COLO829 (cell line): ENCODE data around the gene PSMA2.
"Not testable (repeated sequence)": the region's sequence is repeated elsewhere in the genome, so short reads cannot be mapped to it uniquely, and the experiment has no call there.

Source experiments
- DNase-seq: peaks from one replicate; pipeline ENCODE4 v3.0.0; 2012; ENCODE audit warnings: low spot score

PSMA2 gene

DNA sequence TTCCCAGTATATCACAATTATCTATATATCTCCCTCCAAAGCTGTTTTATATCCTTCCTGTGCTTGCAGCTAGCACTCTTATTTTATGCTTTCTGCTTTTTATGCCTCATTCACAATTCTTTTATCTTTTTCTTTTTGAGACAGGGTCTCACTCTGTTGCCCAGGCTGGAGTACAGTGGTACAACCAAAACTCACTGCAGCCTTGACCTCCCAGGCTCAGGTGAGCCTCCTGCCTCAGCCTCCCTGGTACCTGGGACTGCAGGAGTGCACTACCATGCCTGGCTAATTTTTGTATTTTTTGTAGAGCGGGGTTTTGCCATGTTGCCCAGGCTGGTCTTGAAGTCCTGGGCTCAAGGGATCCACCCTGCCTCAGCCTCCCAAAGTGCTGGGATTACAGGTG is 25.8 kb downstream of the PSMA2 start:
- DNase-seq = no peak

DNA sequence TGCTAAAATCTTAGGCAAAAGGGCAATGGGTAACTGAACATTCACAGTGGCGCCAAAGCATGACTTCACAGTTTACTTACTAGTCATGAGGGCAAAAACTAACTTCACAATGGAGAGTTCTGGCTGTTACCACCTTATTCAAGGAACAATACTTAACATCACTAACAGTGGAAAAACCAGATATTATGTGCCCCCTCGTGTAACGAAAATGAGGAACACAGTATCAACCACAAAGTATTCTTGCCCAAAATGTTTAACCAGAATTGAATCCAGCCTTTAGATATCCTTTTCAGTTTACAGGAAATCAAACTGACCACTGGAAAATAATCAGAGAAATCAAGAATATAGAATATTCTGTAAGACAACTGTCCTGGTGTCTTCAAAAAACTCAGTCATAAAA is 29.6 kb downstream of the PSMA2 start:
- no peak for DNase-seq

DNA sequence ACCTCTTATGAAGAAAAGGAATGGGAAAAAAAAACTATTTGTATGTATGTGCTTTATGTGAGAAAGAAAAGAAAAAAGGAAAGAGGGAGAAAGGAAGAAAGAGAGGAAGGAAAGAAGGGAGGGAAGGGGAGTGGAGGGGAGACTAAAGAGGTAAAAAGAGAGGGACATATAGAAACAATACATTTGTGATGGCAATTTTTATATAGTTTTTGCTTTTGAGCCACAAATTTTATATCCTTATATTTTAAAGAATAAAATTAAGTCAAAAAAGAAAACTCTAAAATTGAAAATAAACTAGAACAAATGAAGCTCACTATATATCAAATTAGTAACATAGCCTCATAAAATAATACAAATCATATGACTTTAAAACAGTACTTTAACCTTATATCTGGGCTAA is 31.1 kb downstream of the PSMA2 start:
- no peak for DNase-seq

DNA sequence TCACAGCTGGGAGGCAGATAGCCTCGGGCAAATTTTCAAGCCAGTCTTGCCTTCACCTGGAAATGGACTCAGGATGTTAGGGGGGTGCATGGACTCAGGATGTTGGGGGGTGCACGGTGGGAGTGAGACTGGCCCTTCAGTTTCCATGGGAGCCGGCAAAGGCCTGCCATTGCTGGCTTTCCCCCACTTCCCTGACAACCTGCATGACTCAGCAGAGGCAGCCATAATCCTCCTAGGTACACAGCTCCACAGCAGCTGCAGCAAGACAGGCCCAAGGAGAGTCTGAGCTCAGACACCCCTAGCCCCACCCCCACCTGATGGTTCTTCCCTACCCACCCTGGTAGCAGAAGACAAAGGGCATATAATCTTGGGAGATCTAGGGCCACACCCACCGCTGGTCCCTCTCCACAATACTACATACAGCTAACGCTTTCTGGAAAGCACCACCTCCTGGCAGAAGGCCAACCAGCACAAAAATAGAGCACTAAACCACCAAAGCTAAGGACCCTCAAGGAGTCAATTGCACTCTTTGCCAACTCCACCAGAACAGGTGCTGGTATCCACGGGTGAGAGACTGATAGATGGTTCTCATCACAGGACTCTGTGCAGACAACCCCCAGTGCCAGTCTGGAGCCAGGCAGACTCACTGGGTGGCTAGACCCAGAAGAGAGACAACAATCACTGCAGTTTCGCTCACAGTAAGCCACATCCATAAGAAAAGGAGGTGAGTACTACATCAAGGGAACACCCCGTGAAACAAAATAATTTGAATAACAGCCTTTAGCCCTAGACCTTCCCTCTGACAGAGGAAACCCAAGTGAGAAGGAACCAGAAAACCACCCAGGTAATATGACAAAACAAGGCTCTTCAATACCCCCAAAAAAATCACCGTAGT is 38.4 kb downstream of the PSMA2 start:
- no peak for DNase-seq

DNA sequence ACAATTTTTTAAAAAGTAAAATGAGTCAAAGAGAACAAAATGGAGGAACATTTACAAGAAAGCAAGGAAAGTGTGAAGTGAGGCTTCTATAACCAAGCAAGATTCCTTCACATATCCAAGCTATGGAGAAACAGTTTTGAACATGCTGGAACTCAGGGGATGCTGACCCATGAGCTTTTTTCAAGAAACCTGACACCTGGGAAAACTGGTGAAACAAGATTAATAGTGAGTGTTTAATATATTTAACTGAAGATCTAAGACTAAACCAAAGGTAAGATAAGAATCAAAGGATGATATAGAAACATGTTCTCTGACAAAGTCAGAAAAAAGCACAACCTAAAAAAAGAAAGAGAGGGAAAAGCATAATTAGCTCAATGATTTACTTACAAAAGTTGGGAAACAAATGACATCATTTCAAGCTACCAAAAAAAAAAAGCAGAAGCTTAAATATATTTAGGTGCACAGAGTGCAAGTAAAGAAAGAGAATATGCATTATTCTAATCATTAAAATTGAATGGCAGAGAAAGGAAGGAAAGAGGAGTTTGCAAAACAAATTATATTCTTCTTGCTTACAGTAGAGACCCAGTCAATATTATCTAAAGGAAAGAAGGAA is 45.0 kb downstream of the PSMA2 start:
- DNase-seq = no peak

DNA sequence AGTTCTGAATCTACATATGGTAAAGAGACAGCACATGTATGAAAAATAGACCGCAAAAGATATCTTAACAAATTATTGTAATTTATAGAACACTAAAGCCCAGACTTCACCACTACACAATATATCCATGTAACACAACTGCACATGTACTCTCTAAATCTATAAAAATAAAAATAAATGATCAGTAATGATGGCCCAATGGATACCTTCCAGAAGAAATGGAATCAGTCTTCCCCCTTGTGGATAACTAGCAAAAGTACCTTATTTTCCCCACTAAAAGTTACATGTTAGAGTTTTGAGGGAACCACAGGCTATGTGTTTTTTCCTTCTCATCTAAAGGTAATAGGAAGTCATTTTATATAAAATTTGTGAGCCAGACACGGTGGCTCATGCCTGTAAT is 45.8 kb downstream of the PSMA2 start:
- no peak for DNase-seq

DNA sequence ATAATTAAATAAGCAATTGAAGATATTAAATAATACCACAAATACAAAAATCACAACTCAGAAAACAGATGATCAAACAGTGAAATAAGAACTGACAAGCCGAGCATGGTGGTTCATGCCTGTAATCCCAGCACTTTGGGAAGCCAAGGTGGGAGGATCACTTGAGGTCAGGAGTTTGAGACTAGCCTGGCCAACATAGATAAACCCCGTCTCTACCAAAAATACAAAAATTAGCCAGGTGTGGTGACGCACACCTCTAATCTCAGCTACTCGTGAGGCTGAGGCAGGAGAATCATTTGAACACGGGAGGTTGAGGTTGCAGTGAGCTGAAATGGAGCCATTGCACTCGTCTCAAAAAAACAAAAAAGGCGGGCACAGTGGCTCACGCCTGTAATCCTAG is 46.8 kb downstream of the PSMA2 start:
- not testable (repeated sequence) for DNase-seq

DNA sequence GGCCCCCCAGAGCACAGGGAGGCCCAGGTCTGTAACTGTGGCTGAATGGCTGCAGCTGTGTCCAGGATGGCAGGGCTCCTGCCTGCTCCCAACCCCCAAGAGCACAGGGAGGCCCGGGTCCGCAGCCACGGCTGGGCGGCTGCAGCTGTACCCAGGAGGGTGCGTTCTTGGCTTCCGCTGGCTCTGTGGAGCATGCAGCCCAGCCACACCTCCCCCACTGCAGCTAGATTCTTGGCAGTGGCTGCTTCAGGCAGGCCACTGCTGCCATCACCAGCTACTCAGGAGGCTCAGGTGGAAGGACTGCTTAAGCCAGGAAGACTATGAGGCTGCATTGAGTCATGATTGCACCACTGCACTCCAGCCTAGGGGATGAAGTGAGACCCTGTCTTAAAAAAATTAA is 48.0 kb downstream of the PSMA2 start:
- DNase-seq = no peak

DNA sequence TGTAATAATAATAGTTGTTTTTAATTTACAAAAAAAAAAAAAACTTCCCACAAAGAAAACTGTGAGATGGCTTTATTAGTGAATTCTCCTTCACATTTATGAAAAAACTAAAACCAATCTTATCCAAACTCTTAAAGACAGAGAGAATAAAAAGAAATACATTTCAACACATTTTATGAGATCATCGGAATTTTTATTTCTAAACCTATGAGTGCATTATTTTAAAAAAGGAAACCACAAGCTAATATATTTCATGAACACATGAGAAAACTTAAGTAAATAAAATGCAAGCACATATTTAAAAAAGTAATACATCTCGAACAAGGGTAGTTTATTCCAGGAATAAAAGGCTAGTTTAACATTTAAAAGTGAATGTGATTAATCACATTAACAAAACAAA is 51.6 kb downstream of the PSMA2 start:
- no peak for DNase-seq

DNA sequence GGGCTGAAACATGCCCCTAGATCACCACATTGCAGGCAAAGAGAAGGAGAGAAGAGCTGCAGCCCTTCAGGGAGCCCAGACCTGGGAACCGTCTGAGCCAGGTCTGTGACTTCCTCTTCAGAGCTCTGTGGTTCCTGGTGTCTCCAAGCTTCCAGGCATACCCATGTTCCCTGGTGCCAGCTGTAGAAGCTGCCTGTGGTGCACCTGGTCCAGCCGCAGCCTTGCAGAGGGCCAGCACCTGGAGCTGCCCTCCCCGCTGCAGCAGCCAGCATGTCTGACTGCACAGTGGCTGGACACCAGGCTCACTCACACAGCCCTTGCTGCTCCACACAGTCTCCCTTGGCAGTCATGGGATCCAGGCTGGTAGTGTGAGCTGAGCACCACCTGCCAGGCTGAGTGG is 53.7 kb downstream of the PSMA2 start:
- DNase-seq = no peak

DNA sequence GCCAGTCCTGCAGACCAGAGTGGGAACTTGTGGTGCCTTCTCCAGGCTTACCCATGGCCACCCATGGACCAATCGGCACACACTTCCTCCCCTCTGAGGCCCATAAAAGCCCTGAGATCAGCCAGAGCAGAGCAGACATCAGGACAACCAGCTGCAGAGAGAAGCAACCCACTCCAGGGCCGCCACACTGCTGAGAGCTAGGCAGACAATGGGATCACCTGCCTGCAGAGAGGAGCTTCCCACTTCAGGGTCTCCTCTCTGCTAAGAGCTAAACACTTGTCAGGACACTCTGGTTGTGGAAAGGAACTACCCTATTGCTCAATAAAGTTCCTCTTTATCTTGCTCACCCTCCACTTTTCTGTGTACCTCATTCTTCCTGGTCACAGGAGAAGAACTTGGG is 54.1 kb downstream of the PSMA2 start:
- DNase-seq = no peak

DNA sequence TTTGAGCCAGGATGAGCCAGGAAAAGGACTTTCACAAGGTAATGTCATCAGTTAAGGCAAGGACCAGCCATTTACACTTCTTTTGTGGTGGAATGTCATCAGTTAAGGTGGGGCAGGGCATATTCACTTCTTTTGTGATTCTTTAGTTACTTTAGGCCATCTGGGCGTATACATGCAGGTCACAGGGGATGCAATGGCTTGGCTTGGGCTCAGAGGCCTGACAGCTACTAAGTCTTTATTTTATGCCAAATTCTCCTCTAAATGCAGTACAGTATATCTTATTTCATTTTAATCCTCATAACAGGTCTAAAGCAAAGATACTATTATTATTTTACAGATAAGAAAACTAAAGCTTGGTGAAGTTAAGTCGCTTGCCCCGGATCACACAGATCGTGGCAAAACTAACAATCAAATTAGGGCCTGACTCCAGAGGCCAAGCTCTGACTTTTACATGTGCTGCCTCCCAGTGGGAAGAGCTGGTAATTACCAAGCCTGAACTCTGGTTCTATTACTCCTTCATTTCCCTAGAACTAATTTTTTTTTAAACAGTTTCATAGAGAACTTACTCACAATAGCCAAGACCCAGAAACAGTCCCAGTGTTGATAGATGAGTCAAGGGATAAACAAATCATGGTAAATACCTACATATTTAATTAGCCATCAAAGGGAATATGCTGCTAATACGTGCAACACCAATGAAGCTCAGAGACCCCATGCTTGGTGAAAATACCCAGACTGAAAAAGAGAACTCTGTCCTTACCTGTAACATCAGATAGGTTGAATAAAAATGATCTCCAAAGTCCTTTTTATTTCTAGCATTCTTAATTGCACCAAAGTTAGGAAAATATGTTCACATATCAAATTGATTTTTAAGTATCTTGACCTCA is 55.5 kb downstream of the PSMA2 start:
- peak; percentile 75 for DNase-seq

DNA sequence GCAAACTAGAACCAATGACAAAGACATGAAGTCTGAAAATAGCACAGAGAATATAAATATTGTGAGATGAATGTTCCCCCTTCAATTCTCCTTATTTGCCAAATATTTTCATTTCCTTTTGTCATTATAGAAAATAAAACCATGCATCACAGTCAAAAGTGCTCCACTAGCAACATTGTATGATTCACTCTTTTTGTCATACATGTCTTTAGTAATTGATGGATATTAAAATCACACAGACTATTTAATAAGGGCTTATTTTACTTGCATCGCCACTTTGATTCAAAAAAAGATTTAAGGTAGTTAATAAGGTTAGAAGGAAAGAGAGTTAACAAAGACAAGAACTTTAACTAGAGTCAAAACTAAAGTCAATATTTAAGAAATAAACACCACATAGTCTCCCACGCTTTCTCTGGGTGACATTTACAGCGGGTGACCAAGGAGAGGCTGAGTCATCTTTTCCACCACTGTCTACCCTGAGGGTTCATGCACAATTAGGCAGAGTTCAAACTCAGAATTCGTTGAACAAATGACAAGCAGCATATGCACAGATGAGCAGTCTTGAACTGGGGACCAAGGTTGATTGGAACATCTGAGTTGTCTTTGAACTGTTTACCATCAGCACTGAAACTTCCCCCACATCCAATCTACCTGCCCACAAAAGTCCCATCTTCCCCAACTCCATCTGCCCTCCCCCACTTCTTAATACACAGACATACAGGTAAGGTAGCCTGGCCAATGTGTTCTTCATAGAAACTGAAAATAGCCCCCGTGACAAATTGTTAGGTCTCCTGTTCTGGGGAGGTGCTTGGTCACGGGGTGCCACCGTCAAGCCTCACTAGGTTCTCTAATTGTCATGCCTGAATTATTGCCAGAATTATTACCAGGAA is 62.6 kb downstream of the PSMA2 start:
- DNase-seq = peak; percentile 46

DNA sequence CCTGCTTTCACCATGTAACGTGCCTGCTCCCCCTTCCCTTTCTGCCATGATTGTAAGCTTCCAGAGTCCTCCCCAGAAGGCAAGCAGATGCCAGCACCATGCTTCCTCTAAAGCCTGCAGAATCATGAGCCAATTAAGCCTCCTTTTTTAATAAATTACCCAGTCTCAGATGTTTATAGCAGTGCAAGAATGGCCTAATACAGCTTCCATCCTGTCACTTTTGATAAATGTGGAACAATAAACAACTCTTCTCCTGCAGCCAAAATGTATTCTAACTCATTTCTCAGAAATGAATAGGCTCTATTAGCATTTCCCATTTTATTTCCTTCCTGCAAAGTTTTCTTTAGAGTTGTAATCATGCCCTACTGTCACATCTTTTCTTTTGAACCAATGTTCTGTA is 63.5 kb downstream of the PSMA2 start:
- no peak for DNase-seq
